ENCODE measurements around the gene DAZ3.
"Not testable (repeated sequence)": the region's sequence is repeated elsewhere in the genome, so short reads cannot be mapped to it uniquely, and the experiment has no call there.

DNA sequence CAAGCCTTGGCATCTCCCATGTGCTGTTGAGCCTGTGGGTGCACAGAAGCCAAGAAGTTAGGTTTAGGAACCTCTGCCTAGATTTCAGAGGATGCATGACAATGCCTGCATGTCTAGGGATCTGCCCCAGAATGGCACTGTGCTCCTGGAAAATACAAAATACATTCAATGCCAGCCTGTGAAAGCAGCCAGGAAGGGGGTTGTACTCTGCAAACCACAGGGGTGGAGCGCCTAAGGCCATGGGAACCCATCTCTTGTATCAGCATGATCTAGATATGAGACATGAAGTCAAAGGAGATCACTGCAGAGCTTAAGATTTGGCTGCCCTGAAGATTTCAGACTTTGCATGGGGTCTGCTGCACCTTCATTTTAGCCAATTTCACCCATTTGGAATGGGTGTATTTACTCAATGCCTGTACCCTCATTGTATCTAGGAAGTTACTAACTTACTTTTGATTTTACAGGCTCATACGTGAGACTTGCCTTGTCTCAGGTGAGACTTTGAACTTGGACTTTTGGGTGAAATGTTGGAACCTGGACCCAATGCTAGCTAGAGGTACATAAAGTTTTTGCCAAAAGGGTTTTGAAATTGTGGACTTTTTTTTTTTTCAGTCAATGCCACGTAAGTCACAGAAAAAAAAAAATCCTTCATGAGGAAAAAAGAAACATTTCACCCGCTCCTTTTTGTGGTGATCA, 11.1 kb upstream of the DAZ3 start:
- TF ChIP-seq, protein P1, sequence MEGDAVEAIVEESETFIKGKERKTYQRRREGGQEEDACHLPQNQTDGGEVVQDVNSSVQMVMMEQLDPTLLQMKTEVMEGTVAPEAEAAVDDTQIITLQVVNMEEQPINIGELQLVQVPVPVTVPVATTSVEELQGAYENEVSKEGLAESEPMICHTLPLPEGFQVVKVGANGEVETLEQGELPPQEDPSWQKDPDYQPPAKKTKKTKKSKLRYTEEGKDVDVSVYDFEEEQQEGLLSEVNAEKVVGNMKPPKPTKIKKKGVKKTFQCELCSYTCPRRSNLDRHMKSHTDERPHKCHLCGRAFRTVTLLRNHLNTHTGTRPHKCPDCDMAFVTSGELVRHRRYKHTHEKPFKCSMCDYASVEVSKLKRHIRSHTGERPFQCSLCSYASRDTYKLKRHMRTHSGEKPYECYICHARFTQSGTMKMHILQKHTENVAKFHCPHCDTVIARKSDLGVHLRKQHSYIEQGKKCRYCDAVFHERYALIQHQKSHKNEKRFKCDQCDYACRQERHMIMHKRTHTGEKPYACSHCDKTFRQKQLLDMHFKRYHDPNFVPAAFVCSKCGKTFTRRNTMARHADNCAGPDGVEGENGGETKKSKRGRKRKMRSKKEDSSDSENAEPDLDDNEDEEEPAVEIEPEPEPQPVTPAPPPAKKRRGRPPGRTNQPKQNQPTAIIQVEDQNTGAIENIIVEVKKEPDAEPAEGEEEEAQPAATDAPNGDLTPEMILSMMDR (IDR thresholded peaks at IDR 0.05) = not testable (repeated sequence)
- TF ChIP-seq EP300, POLR2A, POLR2AphosphoS5 (IDR thresholded peaks at IDR 0.05): not testable (repeated sequence)

Data from stomach (tissue), 4 donors.